Frontal cortex (tissue), 4 donors: ENCODE results near the gene CEP290. TPM values are rescaled to one million over a fixed set of nuclear protein-coding genes. Genes with fewer than 3 reads are reported as not detected.

Source experiments
- DNase-seq, 2 donors: peaks; one replicate each; pipeline ENCODE4 v3.0.0; 2012; ENCODE audit warnings: low spot score in 2 of 2
- FAIRE-seq: peaks from 2 replicates; lab custom pipeline; 2012; peaks lifted over from hg19 to GRCh38; lab: Jason Lieb, UNC
- total RNA-seq: library from RNA; depleted of rRNA; stranded (reverse); fragments of >200 nt; gene quantifications from one replicate; pipeline ENCODE4 v1.2.3, GENCODE V29; 2014
- donor health status: control.
- donor health status: control.
- donor health status: control.

CEP290 gene
- total RNA-seq, result 37.5 TPM

- DNase-seq (peak; percentile 71 to 80), FAIRE-seq (peak; percentile 65)
Measured at GRCh38 chr12:88141774-88142609, at the start of gene CEP290, which contains the start of gene TMTC3. TSS of gene CEP290 (minus strand) at chr12:88142088. CDS start at chr12:88141307, 781 bp downstream. TSS of gene TMTC3 (plus strand) at chr12:88142307. CDS start at chr12:88148316, 6,009 bp downstream.

DNA sequence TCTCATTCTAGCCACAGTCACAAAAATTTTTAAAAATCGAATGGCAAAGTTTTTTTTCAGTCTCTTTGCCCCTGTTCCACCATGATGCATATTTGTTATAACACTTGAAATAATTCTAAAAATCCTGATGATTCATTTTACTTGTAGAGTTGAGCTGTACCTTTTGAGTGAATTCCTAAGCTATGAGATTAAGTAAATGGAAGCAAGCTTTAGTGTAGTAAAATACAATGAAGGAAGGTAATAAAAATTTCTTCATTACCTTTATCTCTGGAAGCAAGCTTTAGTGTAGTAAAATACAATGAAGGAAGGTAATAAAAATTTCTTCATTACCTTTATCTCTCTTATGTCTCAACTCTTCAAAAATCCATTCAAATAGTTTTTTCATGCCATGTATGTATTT, 46.3 kb upstream of the CEP290 start:
- DNase-seq (no peak), FAIRE-seq (no peak)

DNA sequence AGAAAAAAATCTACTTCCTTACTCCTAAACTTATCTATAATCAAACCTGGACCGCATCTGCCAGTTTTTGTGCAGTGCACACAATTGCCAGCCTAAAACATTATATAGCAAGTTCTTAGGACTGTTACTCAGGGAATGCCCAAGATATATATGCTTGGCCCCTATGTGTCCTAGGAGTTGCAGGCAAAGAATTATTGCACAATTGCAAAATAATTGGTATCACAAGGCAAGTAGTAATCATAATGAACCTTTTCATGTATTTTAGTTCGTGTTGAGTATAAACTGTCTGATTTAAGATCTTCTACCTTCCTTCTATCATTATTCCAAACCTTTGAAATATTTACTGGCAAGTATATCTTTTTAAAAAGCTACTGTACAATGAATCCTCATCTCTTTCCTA, 45.7 kb upstream of the CEP290 start:
- no peak for DNase-seq
- FAIRE-seq, result no peak

DNA sequence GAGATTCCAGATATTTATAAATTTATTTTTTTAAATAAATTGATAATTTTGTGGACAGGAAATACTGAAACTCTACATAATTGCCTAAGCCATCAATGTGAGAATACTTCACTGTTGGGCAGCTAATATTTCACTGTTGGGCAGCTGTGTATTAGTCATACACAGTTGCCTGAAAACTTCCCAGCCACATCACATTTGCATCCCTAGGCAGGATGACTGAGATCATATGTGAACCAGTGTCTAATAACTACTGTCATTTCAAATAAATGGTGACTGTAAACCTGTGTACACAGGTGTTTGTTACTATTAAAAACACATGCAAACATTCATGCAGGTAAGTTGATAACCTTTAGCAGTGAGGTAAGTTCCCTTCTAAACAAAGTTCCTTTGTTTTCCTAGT, 44.1 kb upstream of the CEP290 start:
- DNase-seq (no peak), FAIRE-seq (no peak)

DNA sequence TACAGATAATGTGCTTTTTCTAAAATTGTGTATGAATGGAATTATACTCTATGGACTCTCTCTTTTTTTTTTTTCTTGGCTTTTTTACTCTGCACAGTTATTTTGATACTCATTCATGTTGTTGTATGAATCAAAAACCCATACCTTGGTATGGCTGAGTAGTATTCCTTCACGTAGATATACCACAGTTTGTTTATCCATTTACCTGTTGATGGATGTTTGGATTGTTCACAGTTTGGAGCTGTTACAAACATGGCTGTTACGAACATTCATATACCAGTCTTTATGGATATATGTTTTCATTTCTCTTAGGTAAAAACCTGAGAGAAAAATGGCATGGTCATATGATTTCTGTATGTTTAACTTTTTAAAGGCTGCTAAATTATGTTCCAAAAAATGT, 43.4 kb upstream of the CEP290 start:
- FAIRE-seq (no peak), DNase-seq (no peak)

DNA sequence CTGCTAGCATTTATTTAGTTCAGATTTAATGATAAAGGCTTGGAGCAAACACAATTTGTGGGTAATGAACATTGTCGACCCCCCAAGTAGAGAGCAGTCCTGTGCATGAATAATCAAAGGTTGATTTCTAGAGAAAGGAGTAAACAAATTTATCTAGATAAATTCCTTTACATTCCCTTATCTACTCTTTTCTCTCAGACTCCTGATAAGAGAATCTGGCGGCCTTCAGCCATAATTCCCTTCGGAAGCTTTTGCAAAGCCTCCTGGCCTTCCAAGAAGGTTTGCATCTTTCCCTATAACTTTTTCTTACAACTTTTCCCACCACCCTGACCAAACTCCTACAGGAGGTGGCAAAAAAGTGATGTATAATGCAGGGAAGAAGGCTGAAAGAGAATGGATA, 42.3 kb upstream of the CEP290 start:
- no peak for DNase-seq
- no peak for FAIRE-seq

GRCh38 chr12:88182416-88182815, 40.5 kb upstream of the CEP290 start:
- DNase-seq (no peak), FAIRE-seq (no peak)

- FAIRE-seq (no peak), DNase-seq (no peak)
Measured at GRCh38 chr12:88181881-88182280, 40.0 kb upstream of the CEP290 start.

DNA sequence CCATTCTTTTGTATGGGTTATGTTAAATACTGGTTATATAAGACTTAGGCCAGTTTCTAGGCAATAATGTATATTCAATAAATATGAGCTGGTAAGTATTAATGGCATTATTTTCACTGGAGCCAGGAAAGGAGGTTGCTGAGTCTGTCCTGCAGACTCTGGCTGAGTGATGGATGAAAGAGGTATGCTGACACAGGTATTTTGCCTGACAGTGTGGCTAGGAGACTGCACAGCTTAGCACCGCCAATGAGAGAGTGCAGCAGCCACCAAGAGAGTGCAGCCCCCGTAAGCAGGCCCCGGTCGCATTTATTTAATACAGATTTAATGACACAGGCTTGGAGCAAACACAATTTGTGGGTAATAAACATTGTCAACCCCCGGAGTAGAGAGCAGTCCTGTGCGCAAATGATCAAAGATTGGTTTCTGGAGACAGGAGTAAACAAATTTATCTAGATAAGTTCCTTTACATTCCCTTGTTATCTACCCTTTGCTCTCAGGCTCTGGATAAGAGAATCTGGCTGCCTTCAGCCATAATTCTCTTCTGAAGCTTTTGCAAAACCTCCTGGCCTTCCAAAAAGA, 37.6 kb upstream of the CEP290 start:
- no peak for DNase-seq
- FAIRE-seq, result no peak

- FAIRE-seq, result no peak
Measured at GRCh38 chr12:88175544-88175943, 33.7 kb upstream of the CEP290 start.

GRCh38 chr12:88172844-88173407, 31.0 kb upstream of the CEP290 start:
- no peak for DNase-seq
- no peak for FAIRE-seq

More at GRCh38 chr12:88175544-88175943, 33.7 kb upstream of the CEP290 start:
- DNase-seq, result no peak

DNA sequence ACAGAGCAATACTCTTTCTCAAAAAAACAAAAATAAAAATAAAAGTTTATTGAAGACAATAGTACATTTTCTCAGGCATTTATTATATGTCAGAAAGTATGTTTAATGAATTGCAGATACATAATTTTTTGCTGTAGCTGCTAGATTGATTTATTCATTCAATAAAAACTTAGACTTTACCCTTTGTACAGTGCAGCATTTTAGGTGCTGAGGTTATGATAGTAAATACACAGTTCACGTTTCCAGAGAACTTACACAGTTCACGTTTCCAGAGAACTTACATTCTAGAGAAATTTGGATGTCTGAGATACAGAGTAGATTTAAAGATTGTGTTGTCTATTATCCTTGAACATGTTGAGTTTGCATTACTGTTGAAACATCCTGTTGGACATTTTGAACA, 25.5 kb upstream of the CEP290 start:
- FAIRE-seq, result no peak
- no peak for DNase-seq

DNA sequence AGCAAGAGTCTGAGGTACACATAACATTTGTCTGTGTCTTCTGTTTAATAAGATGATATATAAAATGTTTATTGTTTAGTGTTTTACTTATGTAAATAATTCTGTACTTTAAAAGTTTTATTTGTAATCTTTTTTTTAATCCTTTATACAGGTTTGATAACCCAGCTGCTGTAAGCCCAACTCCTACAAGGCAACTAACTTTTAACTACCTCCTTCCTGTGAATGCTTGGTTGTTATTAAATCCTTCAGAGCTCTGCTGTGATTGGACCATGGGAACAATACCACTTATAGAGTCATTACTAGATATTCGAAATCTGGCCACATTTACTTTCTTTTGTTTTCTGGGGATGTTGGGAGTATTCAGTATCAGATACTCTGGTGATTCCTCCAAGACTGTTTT, 24.3 kb upstream of the CEP290 start:
- FAIRE-seq, result no peak
- no peak for DNase-seq

- no peak for DNase-seq
- no peak for FAIRE-seq
Measured at GRCh38 chr12:88163371-88163770, 21.5 kb upstream of the CEP290 start.

- DNase-seq (no peak), FAIRE-seq (no peak)
Measured at GRCh38 chr12:88156075-88156654, 14.3 kb upstream of the CEP290 start.

DNA sequence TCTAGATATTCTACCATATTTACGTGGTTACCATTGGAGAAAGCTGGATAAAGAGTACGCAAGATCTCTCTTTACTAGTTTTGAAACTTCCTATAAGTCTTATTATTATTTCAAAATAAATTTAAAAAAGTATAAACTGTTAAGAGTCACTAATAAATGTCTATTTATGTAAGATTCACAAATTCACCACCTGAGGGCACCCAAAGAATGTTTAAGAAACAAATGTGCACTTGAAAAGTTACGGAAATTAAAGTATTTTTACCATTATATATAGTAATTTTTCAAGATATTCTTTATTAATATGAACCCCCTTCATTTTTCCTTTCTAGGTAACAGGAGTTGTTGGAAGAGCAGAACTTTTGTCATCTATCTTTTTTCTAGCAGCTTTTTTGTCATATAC, 12.1 kb upstream of the CEP290 start:
- DNase-seq (no peak), FAIRE-seq (no peak)

DNA sequence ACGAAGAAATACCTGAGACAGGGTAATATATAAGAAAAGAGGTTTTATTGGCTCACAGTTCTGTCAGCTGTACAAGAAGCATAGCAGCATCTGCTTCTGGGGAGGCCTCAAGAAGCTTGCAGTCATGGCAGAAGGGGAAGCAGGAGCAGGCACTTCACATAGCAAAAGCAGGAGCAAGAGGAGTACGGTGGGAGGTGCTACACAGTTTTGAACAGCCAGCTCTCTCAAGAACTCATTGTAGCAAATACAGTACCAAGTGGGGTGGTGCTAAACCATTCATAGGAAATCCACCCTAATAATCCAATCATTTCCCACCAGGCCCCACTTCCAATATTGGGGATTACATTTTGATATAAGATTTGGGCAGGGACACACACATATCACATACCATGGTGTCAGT, 8.2 kb upstream of the CEP290 start:
- DNase-seq, result no peak
- FAIRE-seq, result no peak

- no peak for DNase-seq
- no peak for FAIRE-seq
Measured at GRCh38 chr12:88145567-88146505, 3.9 kb upstream of the CEP290 start.

GRCh38 chr12:88144546-88145468, 2.9 kb upstream of the CEP290 start:
- no peak for FAIRE-seq

More at GRCh38 chr12:88144546-88145468, 2.9 kb upstream of the CEP290 start:
- DNase-seq, result no peak
